GM18858 (cell line): ENCODE data around the gene KLF5.
"Not testable (repeated sequence)": the region's sequence is repeated elsewhere in the genome, so short reads cannot be mapped to it uniquely, and the experiment has no call there.

Source experiments
- ATAC-seq: cut with Tn5 transposase; IDR thresholded peaks from one replicate; pipeline ENCODE4 v1.9.1; 2021; ENCODE audit not compliant: unreplicated experiment

Gene KLF5

DNA sequence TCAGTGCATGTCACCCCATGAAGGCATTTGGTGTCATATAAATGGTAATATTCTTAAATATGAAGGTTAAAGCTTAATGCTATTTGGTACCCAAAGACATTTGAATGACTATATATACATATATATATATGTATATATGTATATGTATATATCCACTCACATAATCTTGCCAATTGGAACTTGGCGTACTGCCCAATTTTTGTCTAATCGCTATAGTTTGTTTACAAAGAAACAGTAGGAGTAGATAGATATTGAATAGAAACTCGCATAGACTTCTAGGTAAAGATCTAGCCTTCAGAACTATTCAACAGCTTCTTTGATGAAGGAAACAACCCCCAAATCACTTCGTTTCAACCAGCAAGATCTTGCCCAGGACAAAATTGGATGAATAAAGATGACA, 24.1 kb downstream of the KLF5 start:
- no peak for ATAC-seq

- no peak for ATAC-seq
Observed at GRCh38 chr13:73088332-73088935, 29.6 kb downstream of the KLF5 start.

- ATAC-seq: no peak
Observed at GRCh38 chr13:73089213-73089612, 30.4 kb downstream of the KLF5 start.

DNA sequence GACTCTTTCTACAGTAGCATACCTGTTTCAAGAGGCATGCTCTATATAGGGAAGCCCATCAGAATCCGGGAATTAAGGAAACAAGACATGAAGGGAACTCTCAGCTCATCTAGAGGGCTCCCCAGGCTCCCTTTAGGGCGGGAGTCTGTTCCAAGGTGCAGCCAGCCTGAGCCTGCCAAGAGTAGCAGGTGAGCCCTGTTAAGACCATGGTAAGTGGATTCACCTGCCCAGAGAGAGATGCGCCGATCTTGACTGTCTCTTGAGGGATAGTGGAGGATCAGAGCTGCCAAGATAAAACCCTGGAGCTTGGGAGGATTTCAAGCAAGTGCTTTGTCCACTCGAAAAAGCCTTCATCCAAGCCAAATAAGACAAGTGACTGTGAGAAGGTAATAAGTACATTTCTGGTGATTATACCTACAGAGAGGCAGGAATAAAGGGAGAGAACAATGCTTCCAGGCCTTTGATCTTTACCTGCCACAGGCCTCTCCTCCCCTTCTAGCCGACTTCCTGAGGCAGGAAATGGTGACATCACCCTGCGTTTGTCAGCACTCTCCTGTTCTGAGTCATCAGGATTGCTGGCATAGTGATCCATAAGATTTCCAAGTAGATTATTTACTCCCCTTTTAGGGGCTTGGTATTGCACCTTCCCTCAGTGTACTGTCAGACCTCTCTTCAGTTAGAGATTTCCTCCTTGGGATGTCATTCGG, 31.5 kb downstream of the KLF5 start:
- peak; percentile 62 for ATAC-seq

- no peak for ATAC-seq
Observed at GRCh38 chr13:73090823-73091187, 32.0 kb downstream of the KLF5 start.

- ATAC-seq: no peak
Observed at GRCh38 chr13:73092829-73093228, 34.0 kb downstream of the KLF5 start.

DNA sequence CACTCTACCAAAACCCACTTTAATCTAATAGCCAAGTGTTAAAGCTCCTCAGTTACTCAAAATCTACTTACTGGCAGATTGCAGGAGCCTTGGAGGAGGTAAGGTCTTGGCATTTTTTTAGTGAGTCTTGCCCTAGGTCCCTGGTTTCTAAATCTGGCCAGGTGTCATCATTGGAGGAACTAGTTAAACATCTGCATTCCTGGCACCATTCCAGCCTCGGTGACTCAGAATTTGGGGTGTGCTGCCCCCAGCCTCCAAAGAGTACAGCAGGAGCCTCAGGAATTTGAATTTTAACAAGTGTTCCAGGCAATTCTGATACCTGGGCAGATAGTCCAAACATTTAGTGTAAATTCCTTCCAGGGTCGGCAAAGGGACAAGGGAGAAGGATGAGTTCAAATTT, 37.4 kb downstream of the KLF5 start:
- no peak for ATAC-seq

DNA sequence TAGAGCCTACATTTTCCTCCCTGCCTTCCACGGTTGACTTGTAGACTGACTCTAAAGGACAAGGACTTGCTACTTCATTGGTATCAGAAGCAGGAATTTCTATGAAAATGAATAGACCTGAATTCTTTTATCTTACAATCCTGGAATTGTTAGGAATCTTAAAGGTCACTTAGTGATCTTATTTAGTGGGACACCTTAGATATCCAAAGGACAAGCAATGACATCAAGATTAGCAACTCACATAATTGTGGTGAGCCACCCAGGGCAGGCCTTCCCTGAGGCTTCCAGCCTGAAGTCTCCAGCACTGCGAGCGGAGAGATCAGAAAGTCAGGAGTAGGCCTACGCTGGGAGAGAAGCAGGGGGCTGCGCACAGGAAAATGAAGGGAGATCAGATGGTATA, 37.8 kb downstream of the KLF5 start:
- ATAC-seq: no peak

- ATAC-seq: not testable (repeated sequence)
Observed at GRCh38 chr13:73100781-73101180, 42.0 kb downstream of the KLF5 start.

GRCh38 chr13:73101351-73102007, 42.7 kb downstream of the KLF5 start:
- ATAC-seq: no peak

- no peak for ATAC-seq
Observed at GRCh38 chr13:73103238-73103637, 44.4 kb downstream of the KLF5 start.

- no peak for ATAC-seq
Observed at GRCh38 chr13:73106513-73107178, 47.8 kb downstream of the KLF5 start.

DNA sequence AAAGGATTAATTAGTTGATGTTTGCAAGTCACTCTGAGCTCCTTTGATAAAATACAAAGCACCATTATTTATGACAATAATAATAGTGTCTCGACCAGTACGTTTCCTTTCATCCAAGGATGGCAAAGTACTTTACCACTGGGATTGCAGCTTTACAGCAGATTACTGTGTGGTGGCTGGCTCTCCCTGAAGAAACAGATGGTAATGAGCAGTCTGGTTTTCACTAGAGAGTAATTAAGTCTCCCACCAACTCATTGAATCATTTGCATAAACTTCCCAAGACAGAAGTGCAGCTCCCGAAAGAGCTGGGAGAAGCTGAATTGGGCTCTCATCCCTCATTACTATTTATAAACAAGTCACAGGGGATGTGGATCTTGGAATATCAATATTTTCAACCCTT, 48.7 kb downstream of the KLF5 start:
- ATAC-seq: no peak

GRCh38 chr13:73107970-73108369, 49.2 kb downstream of the KLF5 start:
- ATAC-seq: no peak

DNA sequence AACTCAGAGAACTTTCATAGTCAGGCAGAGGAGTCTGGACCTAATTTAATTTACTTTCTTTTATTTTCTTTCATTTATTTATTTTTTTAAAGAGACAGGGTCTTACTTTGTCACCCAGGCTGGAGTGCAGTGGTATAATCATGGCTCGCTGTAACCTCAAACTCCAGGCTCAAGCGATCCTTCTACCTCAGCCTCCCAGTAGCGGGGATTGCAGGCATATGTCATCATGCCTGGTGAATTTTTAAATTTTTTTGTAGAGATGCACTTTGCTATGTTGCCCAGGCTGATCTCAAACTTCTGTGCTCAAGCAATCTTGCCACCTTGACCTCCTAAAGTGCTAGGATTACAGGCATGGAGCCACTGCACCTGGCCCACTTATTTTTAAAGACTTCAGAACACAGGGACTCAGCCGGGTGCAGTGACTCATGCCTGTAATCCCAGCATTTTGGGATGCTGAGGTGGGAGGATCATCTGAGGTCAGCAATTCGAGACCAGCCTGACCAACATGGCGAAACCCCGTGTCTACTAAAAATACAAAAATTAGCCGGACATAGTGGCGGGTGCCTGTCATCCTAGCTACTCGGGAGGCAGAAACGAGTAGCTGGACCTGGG, 50.6 kb downstream of the KLF5 start:
- ATAC-seq: no peak

DNA sequence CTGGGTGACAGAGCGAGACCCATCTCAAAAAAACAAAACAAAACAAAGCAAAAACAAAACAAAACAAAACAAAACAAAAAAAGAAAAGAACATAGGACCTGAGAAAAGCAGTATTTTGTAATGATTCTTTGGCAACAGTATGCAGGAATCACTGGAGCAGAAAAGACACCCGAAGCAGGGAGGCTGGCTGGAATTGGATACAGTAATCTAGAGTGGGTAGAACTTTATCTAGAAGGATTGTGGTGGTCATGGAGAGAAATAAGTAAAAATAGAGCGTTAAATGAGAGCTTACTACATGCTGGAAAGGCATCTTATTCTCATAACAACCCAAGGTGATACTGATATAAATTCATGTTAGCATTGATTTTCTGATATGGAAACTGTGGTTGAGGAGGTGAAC, 51.2 kb downstream of the KLF5 start:
- ATAC-seq: no peak

- ATAC-seq: no peak
Observed at GRCh38 chr13:73110814-73111213, 52.0 kb downstream of the KLF5 start.

DNA sequence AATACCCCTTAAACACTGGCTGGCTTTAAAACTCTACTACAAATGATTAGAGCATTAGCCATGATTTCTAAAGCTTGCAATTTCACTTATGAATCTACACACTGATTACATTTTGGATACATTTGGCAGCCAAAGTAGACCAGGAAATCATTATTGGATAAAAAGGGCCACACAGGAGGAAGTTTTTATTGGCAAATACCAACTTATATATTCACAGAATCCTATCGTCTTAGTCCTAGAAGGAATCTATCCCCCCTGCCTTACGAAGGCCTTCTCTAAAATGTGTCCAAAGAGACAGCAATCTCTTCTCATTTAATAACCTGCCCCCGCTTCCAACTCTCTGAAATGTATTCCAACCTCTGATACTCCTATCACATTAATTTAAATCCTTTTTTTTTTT, 52.5 kb downstream of the KLF5 start:
- no peak for ATAC-seq

- no peak for ATAC-seq
Observed at GRCh38 chr13:73119612-73120011, 60.8 kb downstream of the KLF5 start.
